NCI-H345 (cell line): ENCODE measurements around the gene TRPM3.
A peak's percentile ranks its signal among the peaks of the same experiment; 100 is the strongest.
"Not testable (repeated sequence)": the region's sequence is repeated elsewhere in the genome, so short reads cannot be mapped to it uniquely, and the experiment has no call there.

Experiments used
- DNase-seq: peaks from one replicate; lab custom pipeline; 2025; lab: John Stamatoyannopoulos, UW

TRPM3 gene

DNA sequence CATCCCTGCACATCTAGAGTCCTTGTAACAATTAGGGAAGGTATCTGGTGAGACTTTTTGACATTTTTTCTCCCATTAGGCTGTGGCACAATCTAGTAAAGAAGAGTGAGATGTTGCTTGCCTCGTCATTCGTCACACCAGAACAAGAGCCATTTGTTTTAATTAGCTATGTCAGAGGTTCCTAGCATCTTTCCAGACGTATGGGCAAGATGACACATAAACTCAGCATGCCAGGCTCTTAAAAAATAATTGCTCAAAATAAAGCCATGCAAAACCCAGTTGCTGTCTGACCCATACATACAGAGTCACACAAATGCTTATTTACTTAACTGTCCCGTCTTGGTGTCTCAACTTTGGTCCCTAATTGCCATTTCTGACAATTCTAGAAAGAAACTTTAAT, 125.9 kb downstream of the TRPM3 start:
- no peak for DNase-seq

DNA sequence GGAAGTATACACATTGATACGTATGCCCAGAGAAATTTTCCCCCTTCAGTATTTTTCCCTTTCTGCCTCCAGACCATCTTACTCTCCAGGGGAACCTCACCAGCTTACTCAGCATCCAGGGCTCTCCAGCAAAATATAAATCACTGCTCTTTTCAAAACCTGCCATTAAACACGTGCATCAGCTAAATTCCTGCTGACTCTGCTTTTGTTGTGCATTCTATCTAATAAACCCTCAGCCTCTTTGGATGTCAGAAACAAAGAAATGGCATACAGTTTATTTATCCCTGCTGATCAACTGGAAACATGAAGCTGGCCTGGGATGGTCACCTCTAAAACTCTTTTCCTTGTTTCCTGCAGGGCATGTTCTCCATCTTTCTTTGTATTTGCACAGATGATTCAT, 126.8 kb downstream of the TRPM3 start:
- DNase-seq = no peak

DNA sequence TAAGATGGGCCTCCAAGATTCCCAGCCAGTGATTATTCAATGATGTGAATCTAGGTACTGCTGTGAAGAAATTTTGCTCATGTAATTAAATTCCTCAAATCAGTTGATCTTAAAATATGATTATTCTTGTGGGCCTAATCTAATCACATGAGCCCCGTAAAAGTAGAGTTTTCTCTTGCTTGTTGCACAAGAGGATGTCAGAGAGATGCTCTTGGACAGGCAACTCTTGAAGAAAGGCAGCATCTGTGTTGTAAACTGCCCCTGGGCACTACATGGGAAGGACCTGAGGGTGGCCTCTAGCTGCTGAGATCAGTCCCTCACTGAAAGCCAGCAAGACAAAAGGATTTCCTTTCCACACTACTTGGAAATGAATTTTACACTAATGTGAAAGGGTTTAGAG, 132.9 kb downstream of the TRPM3 start:
- DNase-seq = no peak

DNA sequence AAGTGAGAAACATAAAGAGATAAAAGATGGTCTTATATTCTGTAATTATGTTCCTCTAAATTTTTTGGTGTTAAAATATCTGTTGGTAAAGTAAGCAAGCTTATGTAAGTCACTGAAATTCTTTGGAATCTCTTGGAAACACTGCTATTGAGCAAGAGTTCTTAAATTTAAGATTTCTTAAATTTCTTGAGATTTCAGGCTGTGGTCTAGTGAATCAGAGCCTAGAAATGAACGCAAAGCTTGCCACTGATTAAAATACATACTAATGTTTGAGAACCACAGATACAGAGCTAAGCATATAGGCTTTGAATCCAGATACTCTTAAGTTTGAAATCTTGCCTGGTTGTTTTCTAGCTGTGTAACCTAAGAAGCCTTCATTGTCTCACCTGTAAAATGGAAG, 133.4 kb downstream of the TRPM3 start:
- DNase-seq = no peak

DNA sequence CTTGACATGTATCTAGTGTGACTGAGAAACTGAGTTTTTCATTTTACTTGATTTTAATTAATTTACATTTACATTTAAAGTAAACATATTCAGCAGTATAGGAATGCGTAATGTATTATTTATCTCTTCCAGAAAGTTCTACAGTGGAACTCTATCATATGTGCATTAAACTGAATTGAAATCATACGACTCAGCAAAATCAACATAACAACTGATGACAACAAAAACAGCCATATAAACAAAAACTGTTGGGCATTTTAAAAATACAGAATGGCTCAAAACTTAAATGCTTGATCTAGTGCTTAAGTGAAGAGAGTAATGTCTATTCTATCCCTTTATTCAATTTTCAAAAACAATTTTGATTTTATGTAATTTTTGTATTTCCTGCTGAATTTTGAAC, 134.4 kb downstream of the TRPM3 start:
- no peak for DNase-seq

DNA sequence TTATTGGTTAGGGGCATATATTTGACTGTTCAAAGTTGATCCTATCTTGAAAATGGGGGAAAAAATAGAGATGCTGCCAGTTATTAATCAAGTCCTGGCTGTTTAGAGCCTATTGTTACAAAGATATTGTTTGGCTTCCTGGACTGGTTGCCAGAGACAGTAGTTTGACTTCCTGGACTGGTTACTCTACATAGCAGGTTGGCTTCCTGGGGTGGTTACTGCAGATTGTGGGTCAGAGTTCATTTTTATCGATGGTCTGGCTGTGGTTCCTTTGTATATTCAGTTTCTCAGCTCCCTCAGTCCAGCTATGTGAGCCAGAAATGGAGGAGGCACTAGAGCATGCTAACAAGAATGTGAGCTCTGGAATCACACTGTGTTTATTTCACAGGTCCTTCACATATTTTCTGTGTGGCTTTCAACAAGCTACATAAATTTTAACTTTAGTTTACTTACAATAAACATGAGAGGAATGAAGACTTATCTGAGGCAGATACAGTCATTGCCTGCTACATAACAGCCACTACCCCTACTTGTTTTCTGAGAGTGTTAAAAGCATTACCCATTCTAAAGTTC, 137.6 kb downstream of the TRPM3 start:
- DNase-seq = no peak

DNA sequence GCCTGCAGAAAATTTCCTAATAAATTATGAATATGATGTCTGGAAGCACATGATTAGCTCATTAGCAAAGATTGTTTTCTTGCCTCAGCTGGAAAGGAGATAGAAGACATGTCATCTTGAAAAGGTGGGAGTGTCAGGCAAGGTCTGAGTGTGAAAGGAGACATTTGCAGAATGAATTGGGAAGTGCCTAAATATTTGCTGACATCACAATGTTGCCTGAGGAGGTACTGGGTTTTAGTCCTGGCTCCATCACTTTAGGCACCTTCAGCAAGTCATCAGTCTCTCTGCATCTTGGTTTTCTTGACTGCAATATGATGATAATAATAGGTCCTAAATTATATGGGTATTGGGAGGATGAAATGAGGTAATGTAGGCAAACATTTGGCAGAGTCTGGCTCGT, 140.1 kb downstream of the TRPM3 start:
- no peak for DNase-seq

DNA sequence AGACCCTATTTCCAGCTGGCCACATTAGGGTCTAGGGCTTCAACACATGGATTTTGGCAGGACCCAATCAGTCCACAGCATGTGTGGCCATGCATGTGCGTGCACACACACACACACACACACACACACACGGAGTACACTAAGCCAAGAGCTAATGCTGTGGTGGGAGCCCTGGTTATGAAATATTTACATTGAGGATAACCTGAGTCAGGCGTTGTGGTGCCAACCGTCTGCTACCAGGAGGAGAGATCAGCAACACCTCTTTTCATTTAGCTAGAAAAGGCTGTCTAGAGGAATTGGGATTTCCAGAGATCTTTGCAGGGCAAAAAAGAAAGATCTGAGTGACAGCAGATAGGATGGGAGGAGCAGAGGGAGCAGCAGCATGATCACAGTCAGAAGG, 141.5 kb downstream of the TRPM3 start:
- no peak for DNase-seq

DNA sequence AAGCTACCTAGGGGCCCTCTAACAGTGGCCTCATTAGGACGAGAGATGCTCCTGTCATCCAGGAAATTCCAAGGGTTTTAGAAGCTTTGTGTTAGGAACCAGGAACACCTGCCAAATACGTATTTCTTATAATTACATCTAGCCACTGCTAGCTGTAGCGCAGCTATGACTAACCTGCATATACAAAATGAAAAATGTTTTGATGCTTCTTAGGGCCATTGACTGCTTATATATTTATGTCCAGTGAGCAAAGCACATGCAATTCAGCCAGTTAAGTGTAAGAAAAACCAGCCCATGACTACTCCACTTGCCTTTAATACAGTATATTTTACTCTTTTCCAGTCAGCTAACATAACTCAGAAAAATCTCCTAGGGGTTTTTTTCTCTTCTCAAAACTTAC, 143.3 kb downstream of the TRPM3 start:
- DNase-seq = no peak

DNA sequence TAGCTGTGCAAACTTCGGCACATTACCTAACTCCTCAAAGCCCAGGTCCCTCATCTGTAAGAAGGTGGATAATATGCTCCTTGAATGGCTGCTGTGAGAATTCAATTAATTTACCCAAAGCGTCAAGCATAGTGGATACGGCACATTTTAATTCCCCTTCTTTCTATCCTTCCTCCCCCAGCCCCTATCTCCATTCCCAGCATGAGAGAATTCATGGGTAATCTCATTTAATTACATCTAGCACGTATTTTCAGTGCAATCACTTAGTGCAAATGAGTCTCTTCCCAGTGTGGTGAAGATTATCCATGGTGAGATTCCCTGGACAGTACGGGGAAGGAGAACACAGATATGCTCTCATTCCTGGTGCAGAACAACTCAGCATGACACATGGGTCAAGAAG, 145.6 kb downstream of the TRPM3 start:
- DNase-seq = no peak

DNA sequence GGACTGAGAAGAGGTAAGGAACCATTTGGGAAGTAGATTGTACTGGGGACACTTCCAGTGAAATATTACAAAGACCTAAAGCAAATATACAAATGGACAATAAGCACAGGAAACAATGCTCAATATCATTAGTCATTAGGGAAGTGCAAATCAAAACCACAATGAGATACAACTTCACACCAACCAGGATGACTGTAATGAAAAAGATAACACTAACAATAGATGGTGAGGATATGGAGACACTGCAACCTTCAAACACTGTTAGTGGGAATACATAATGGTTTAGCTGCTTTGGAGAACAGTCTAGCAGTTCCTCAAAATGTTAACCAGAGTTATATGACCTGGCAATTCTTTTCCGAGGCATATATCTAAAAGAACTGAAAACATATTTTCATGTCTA, 149.7 kb downstream of the TRPM3 start:
- no peak for DNase-seq

DNA sequence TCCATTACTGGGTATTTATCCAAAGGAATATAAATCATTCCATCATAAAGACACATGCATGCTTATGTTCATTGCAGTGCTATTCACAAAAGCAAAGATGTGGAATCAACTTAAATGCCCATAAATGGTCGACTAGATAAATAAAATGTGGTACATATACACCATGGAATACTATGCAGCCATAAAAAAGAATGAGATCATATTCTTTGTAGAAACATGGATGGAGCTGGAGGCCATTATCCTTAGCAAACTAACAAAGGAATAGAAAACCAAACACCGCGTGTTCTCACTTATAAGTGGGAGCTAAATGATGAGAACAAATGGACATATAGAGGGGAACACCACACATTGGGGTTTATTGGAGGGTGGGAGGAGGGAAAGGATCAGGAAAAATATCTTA, 155.0 kb downstream of the TRPM3 start:
- not testable (repeated sequence) for DNase-seq

DNA sequence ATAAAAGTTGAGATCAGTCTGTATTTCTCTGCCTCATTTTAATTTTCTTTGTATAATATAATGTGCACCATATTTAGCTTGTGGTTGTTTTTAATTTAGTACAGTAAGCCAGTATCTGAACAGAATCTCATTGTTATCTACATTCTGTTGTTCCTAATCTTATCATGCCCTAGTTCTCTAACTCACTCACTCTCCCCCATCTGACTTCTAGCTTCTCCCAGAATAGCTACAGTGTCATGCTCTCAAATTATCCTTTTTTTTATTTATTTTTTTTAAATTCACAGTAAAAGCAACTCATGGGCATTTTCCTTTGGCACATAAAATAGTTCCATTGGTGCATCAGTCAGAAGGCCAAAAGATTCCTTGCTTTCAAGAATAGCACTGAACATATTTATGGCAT, 156.6 kb downstream of the TRPM3 start:
- DNase-seq = no peak

DNA sequence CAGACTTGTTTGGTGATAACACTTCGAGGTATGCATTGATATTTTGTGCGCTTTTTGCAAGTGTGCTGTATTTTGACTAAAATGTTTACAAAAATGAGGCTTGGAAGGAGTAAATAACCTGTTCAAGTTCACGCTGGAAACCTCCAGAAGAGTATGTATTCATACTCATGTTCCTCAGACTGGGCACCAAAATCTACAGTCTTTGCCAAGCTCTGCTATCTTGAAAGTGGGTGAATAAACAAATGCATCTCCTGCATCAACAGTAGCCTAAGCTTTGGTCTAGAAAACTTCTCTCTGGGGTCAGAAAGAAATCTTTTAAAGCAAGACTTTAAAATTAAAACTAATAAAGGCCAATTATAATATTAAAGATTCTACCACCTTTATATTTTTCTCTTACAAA, 157.9 kb downstream of the TRPM3 start:
- DNase-seq = no peak

DNA sequence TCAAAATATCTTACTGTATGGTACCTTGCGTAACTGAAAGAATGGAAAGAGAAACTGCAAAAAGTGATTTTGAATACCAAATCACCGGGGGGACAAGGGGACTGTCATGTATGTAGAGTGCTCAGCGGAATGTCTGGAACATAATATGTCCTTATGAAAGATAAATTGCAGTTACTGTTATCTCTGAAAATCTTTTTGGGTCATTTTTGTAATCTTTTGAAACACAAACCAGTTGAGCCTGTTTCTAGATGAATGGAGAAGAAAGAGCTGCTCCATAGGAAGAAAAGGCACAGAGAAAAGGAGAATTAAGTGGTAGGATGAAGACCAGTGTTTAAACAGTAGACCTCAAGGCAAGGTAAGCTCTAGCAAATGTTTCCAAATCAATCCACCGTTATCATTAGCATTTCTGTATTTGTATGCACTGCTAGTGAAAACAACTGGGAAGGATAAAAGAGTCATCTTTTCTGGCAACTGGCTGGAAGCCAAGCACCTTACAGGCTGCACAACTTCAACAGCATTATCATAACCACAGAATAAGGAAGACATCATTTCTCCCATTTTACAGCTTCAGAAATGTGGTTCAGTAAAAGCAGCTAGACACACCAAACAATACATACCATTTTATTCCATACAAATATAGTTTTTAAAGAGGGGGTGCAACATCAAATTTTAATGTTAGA, 158.5 kb downstream of the TRPM3 start:
- DNase-seq = peak; percentile 13

DNA sequence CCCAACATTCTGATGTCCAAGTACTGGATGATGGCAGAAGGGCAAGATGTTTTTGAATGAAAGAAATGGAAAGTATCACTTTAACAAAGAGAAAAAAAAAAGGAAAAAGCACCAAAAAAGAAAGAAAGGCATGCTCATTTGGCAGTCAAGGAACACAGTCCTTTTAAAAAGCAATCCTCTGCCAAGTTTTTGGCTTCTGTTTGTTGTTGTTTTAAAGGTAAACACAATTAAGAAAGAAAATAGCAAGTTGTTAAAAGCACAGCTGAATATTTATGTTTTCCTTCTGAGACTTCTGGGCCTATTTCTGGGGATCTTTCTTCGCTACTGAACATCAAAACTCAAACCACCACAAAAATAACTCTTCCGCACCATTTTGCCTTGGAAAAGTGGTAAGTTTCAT, 162.1 kb downstream of the TRPM3 start:
- no peak for DNase-seq

DNA sequence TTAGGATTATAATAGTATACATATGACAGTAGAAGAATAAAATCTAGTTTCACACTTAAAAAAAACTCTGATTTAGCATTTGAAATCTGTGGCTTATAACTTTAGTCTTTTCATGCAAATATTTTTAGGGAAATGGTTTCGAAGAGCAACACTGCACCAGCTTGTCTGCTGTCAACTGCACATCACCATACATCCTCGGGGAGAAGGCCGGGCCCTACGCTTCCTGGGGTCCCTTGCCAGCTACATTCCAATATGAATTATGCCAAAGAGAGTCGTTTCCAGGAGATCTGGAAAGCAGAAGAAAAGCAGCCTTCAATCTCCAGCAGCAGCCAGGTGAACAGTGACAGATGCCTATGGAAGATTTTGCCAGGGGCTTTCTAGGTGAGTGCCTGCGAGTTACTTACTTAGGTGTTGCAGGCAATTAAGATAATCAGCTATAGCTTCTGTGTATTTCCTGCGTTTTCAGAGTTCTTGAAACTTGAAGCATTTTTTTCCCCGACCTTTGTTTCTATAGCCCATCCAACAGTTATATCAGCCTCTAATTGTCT, 166.8 kb downstream of the TRPM3 start:
- no peak for DNase-seq

DNA sequence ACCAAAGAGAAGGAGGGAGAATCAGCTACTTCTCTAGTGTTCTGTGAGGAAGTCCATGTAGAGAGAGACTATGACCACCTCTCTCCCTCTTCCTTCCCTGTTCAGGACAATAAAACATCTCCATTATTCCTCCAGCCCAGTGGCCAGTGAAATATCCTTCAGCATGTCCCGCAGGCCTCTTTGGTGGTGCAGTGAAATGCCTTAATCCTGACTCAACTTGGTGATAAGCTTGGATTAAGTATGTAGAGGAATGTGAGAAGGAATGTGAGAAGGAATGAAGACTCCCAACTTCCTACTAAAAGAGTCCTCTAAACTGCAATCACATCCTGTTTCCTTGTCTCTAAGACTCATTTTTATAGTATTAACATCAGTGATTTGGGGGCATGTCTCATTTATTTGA, 167.3 kb downstream of the TRPM3 start:
- no peak for DNase-seq

DNA sequence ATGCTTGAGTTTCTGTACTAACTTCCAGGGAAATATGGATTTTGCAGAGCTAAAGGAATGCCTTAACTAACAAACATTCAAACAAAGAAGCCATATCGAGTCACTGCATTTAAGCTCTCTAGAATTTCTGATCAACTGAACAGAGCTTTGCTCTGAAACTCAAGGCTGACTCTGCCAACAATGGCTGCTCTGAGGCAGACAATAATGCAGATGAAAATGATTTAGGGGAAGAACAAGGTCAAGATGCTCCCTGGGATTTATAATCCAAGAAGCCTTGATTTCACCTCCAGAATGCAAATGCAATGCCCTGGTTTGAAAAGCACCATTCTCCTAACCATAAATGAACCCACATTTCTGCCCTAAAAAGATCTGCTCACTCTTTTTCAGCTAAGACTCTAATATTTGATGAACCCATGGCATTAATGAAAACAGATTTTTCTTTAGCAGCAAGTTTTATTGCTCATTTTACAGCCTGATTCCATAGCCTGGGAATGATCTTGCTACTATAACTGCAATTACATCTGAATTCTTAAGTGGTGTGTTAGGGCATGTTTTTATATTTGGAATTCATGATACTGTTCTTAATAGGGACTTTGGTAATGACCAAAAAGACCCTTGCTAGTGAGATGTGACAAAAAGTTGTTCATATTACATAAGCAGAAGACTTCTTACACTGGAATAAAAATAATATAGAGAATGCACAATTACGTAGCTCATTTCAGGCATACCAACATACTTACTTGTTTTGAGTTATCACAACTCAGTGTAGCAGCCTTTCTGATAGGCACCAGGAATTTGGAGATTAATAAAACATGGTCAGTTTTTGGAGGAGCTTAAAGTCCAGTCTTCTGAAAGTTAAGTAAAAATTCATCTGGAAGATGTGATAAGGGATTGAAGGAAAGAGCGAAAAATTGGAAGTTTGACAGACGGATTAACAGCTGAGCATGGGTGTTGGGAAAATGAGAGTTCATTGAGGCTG, 169.4 kb downstream of the TRPM3 start:
- DNase-seq = no peak

DNA sequence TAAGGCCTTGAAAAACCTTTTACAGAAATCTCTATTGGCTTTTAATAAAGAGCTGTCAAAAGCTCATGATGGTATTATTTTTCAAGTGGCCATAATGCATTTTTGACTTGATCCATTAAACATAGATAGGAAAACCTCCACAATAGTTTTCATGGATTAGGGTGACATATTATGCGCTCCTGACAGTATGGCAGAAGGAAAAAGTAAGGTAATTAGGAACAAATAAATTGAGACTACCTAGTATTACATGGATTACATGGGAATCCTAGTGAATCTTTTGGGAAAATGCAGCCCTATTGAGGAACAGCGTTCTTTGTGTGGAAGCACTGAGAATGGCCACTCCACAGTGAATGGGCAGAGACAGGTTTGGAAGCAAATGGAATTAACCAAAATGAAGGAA, 171.2 kb downstream of the TRPM3 start:
- DNase-seq = no peak

DNA sequence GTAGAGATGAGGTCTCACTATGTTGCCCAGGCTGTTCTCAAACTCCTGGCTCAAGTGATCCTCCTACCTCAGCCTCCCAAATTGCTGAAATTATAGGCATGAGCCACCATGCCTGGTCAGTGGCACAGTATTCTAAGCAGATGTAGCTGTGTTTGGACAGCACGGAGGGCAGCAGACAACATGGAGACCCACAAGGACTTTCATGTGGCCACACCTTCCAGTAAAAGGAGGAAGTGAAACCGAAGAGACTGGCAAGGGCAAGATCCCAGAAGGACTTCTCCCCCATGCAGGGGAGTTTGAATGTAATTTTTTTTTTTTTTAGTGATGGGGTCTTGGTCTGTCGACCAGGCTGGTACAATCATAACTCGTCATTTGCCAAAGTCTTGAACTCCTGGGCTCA, 172.2 kb downstream of the TRPM3 start:
- DNase-seq = no peak

DNA sequence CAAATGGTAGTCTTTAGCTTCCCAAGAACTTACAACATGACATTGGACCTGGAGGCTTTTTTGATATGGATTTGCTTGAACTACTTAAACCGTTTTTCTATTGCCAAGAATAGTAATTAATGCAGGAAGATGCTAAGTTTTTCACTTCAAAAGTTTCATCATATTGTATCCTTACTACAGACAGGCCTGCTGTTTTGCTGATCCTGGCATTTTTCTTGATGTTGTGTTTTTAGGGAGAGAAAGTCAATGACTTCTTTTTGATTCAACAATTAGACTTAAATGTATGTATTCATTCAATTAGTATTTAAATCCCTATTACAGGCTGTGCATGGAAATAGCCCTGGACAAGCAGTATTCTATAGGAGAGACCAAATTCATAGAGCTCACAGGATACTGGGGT, 172.7 kb downstream of the TRPM3 start:
- DNase-seq = no peak

DNA sequence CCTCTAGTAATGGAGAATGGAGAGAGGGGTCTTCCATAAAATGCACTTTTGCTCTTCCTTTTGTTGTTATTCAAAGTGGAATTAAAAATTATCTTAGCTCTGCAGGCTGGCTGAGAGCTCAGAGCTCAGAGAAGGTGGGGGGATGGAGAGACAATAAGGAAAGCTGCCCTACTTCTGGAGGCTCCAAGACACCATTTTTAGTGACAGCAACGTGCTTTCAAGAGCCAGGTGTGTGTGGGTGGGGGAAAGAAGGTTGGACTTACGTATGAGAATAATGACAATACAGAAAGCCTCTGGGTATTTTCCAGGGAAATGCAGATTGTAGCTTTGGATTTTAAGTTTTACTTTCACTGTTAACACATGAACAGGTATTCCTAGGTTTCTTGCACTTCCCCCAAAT, 173.9 kb downstream of the TRPM3 start:
- DNase-seq = no peak
